ENCODE measurements around the gene PADI1.

- TF ChIP-seq EZH2phosphoT487 (IDR thresholded peaks at IDR 0.05; ENCODE audit: borderline replicate concordance, low read depth) (no peak), JUND (IDR thresholded peaks at IDR 0.05) (no peak), MAX (IDR thresholded peaks at IDR 0.05; ENCODE audit: low read depth) (no peak), CTCF (IDR thresholded peaks at IDR 0.05) (no peak), POLR2AphosphoS5 (IDR thresholded peaks at IDR 0.05; ENCODE audit: low read depth, low read length) (no peak), REST (IDR thresholded peaks at IDR 0.05; ENCODE audit: low read depth, low read length) (no peak), FOSL2 (IDR thresholded peaks at IDR 0.05; ENCODE audit: borderline replicate concordance, low read depth) (no peak), RCOR1 (IDR thresholded peaks at IDR 0.05; ENCODE audit: low read length) (no peak), MEF2A (IDR thresholded peaks at IDR 0.05; ENCODE audit: borderline replicate concordance, low read depth) (no peak), SMC3 (IDR thresholded peaks at IDR 0.05; ENCODE audit: low read depth, low read length) (no peak)
Observed at GRCh38 chr1:17199267-17200044, 5.5 kb upstream of the PADI1 start.

All from SK-N-SH (cell line).